ENCODE data around the gene GIPR.

GIPR gene

GRCh38 chr19:45705710-45706415 is 37.8 kb downstream of the GIPR start:
- TF ChIP-seq CTCF (IDR thresholded peaks at IDR 0.05; ENCODE audit: extremely low read depth, insufficient read depth, missing control alignments) = no peak
- in situ Hi-C loops (cut with MboI; ENCODE audit: low pct_unique_long_range_greater_than_20kb, low sequenced_read_pairs, unreplicated experiment) = no loop called here
- DNase-seq (ENCODE audit: low spot score) = no peak

GRCh38 chr19:45710356-45711130 is 42.5 kb downstream of the GIPR start:
- TF ChIP-seq CTCF (IDR thresholded peaks at IDR 0.05; ENCODE audit: extremely low read depth, insufficient read depth, missing control alignments) = no peak
- in situ Hi-C loops (cut with MboI; ENCODE audit: low pct_unique_long_range_greater_than_20kb, low sequenced_read_pairs, unreplicated experiment) = no loop called here
- no peak for DNase-seq (ENCODE audit: low spot score)

- TF ChIP-seq CTCF (IDR thresholded peaks at IDR 0.05; ENCODE audit: extremely low read depth, insufficient read depth, missing control alignments) = no peak
- in situ Hi-C loops (cut with MboI; ENCODE audit: low pct_unique_long_range_greater_than_20kb, low sequenced_read_pairs, unreplicated experiment) = no loop called here
- DNase-seq (ENCODE audit: low spot score) = no peak
Measured at GRCh38 chr19:45711851-45712698, 44.1 kb downstream of the GIPR start.

GRCh38 chr19:45712699-45713067 is 44.7 kb downstream of the GIPR start:
- DNase-seq (ENCODE audit: low spot score) = no peak
- TF ChIP-seq CTCF (IDR thresholded peaks at IDR 0.05; ENCODE audit: extremely low read depth, insufficient read depth, missing control alignments) = no peak
- in situ Hi-C loops (cut with MboI; ENCODE audit: low pct_unique_long_range_greater_than_20kb, low sequenced_read_pairs, unreplicated experiment) = no loop called here

- DNase-seq (ENCODE audit: low spot score) = no peak
- in situ Hi-C loops (cut with MboI; ENCODE audit: low pct_unique_long_range_greater_than_20kb, low sequenced_read_pairs, unreplicated experiment) = no loop called here
- no peak for TF ChIP-seq CTCF (IDR thresholded peaks at IDR 0.05; ENCODE audit: extremely low read depth, insufficient read depth, missing control alignments)
Measured at GRCh38 chr19:45713141-45713540, 45.1 kb downstream of the GIPR start.

- in situ Hi-C loops (cut with MboI; ENCODE audit: low pct_unique_long_range_greater_than_20kb, low sequenced_read_pairs, unreplicated experiment) = no loop called here
- DNase-seq (ENCODE audit: low spot score) = no peak
Measured at GRCh38 chr19:45715139-45715538, 47.1 kb downstream of the GIPR start.

More at GRCh38 chr19:45715139-45715538, 47.1 kb downstream of the GIPR start:
- no peak for TF ChIP-seq CTCF (IDR thresholded peaks at IDR 0.05; ENCODE audit: extremely low read depth, insufficient read depth, missing control alignments)
